GM23338 (cell line): ENCODE data around the gene ABL2. TPM values are rescaled to one million over a fixed set of nuclear protein-coding genes. Genes with fewer than 3 reads are reported as not detected.
A peak's percentile ranks its signal among the peaks of the same experiment; 100 is the strongest.

Experiments
- ATAC-seq: fragments of 200-7000 bp; cut with Tn5 transposase; 3 replicates; pipeline ENCODE4 v1.9.1; 2020
- DNase-seq: peaks from one replicate; pipeline ENCODE4 v3.0.0-alpha.2; 2015; ENCODE audit warnings: low spot score
- H2AFZ ChIP-seq: fragments of 200-600 bp; sonication (generic); 2 replicates; pipeline ENCODE4 v1.8.0; 2016; ENCODE audit warnings: antibody characterized with exemption, mild to moderate bottlenecking, moderate library complexity
- H3F3A ChIP-seq: fragments of 200-600 bp; sonication (generic); replicated peaks from 2 replicates; pipeline ENCODE4 v1.8.0; 2017; ENCODE audit warnings: antibody characterized with exemption, mixed run types, low read depth
- H3K27ac ChIP-seq: fragments of 200-600 bp; sonication (generic); 2 replicates; pipeline ENCODE4 v1.6.1; 2016; ENCODE audit warnings: low read depth
- H3K27me3 ChIP-seq: fragments of 200-600 bp; sonication (generic); 2 replicates; pipeline ENCODE4 v1.8.0; 2016; ENCODE audit warnings: mild to moderate bottlenecking, mixed run types, moderate library complexity; ENCODE audit not compliant: insufficient read depth
- H3K36me3 ChIP-seq: fragments of 200-600 bp; sonication (generic); 2 replicates; pipeline ENCODE4 v1.8.0; 2016; ENCODE audit warnings: mild to moderate bottlenecking; ENCODE audit not compliant: insufficient read depth
- H3K4me1 ChIP-seq: fragments of 200-600 bp; sonication (generic); 2 replicates; pipeline ENCODE4 v1.8.0; 2016; ENCODE audit warnings: mild to moderate bottlenecking, moderate library complexity; ENCODE audit not compliant: insufficient read depth
- H3K4me2 ChIP-seq: fragments of 200-600 bp; sonication (generic); 2 replicates; pipeline ENCODE4 v1.7.1; 2017; ENCODE audit warnings: mixed run types
- H3K4me3 ChIP-seq: fragments of 200-600 bp; sonication (generic); 2 replicates; pipeline ENCODE4 v1.6.1; 2016; ENCODE audit warnings: mixed run types
- H3K79me2 ChIP-seq: fragments of 200-600 bp; sonication (generic); replicated peaks from 2 replicates; pipeline ENCODE4 v1.8.0; 2017; ENCODE audit warnings: mild to moderate bottlenecking; ENCODE audit not compliant: insufficient read depth
- H3K9me2 ChIP-seq: fragments of 200-600 bp; sonication (generic); 2 replicates; pipeline ENCODE4 v1.8.0; 2017; ENCODE audit not compliant: insufficient read depth
- H4K20me1 ChIP-seq: fragments of 200-600 bp; sonication (generic); replicated peaks from 2 replicates; pipeline ENCODE4 v1.8.0; 2017; ENCODE audit warnings: mild to moderate bottlenecking; ENCODE audit not compliant: insufficient read depth
- H3K27ac Mint-ChIP-seq: 2 replicates; pipeline ENCODE4 v1.8.0; 2020; ENCODE audit warnings: inconsistent platforms, mild to moderate bottlenecking, moderate library complexity, mixed read lengths
- H3K27me3 Mint-ChIP-seq: 3 replicates; pipeline ENCODE4 v1.8.0; 2022; ENCODE audit warnings: low read depth, mild to moderate bottlenecking, moderate library complexity, mixed read lengths, inconsistent platforms; ENCODE audit not compliant: insufficient read depth, poor library complexity
- H3K36me3 Mint-ChIP-seq: 3 replicates; pipeline ENCODE4 v1.8.0; 2021; ENCODE audit warnings: low read depth, mild to moderate bottlenecking, inconsistent platforms, moderate library complexity, mixed read lengths
- H3K4me1 Mint-ChIP-seq: 3 replicates; pipeline ENCODE4 v1.8.0; 2020; ENCODE audit warnings: mild to moderate bottlenecking, inconsistent platforms, mixed read lengths
- H3K4me3 Mint-ChIP-seq: 3 replicates; pipeline ENCODE4 v1.8.0; 2021; ENCODE audit warnings: moderate library complexity, mild to moderate bottlenecking, inconsistent platforms, mixed read lengths
- H3K9me3 Mint-ChIP-seq: 3 replicates; pipeline ENCODE4 v1.8.0; 2020; ENCODE audit warnings: moderate library complexity, mild to moderate bottlenecking, inconsistent platforms, mixed read lengths
- ZNF114 ChIP-seq: fragments of 250-450 bp; sonication (Bioruptor Pico); IDR thresholded peaks from 2 replicates; pipeline ENCODE4 v1.5.0; 2020; ENCODE audit warnings: mild to moderate bottlenecking, moderate library complexity
- polyA plus RNA-seq: library from polyadenylated mRNA; unstranded; fragments of >200 nt; fragmentation: Nextera tagmentation; extraction: Ambion mirVana; gene quantifications from 2 replicates; pipeline ENCODE4 v1.2.1, GENCODE V29; 2016
- total RNA-seq: library from RNA; depleted of rRNA; stranded (reverse); fragments of >200 nt; shearing (Covaris generic); gene quantifications from 2 replicates; pipeline ENCODE4 v1.2.3, GENCODE V29; 2014
- TF ChIP-seq, protein P1 (sequence below): fragments of 250-450 bp; sonication (Bioruptor Pico); IDR thresholded peaks from 2 replicates; pipeline ENCODE4 v1.5.0; 2020; ENCODE audit warnings: mild to moderate bottlenecking, moderate library complexity

The ABL2 gene
- total and polyA plus RNA-seq, 2 experiments from 2014 or later, result 5.8 to 22.7 TPM

DNA sequence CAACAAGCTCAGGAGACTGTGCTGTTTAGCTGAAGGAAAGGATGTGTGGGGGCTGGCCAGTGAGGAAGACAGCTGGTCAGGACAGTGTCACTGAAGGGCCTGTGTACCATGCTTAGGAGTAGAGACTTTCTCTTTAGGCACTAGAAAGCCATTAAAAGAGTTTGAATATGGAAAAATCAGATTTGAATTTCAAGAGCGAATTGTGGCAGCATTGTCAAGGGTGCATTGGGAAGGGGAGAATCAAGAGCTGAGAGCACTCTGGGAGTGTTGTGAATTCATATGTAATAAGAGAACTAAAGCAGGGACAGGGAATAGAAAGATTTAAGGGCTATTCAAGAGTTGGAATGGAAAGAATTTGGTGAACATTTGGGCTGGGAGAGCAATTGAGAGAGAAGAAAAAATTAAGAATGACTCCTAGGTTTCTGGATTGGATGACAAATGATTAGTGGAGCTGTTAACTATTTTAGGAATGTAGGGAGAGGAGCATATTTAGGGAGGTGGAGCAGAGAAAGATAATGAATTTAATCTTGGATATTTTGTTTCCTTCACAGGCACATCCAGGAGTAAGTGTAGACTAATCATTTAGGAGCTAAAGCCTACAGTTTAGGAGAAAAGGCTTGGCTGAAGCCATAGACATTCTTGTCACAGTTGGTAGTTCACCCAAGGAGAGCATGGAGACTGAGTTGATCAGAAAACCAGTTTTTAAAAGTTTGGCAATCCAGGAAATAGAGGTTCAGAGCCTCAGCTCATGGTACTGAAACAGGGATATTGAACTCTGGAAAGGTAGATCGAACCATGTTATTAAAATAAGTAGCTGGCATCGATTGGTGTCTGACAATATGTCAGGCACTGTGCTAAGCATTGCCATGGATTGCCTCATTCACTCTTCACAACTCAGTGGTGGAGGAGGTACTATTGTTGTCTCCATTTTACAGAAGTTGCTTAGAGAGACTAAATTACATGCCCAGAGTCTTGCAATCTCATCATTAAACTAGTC, 170.7 kb downstream of the ABL2 start:
- peak overlapping the region; percentile 28 for H3K27ac Mint-ChIP-seq

More for the DNA sequence above, 170.7 kb downstream of the ABL2 start:
- H3K4me3 ChIP-seq, result peak overlapping the region; percentile 4; the same call in 1 of the 2 replicates
- H3K4me1 ChIP-seq, result peaks cover 30% of the 10 kb centered on the region
- H3K36me3 ChIP-seq, result no peaks in the 10 kb centered on the region
- H3K27me3 Mint-ChIP-seq, result no peaks in the 10 kb centered on the region
- no peak overlapping the region for H2AFZ ChIP-seq
- H3F3A ChIP-seq, result no peaks in the 10 kb centered on the region
- no peaks in the 10 kb centered on the region for H3K9me2 ChIP-seq
- peak overlapping the region; percentile 34 for H3K4me2 ChIP-seq
- no peak for TF ChIP-seq ZNF114
- TF ChIP-seq, protein P1, sequence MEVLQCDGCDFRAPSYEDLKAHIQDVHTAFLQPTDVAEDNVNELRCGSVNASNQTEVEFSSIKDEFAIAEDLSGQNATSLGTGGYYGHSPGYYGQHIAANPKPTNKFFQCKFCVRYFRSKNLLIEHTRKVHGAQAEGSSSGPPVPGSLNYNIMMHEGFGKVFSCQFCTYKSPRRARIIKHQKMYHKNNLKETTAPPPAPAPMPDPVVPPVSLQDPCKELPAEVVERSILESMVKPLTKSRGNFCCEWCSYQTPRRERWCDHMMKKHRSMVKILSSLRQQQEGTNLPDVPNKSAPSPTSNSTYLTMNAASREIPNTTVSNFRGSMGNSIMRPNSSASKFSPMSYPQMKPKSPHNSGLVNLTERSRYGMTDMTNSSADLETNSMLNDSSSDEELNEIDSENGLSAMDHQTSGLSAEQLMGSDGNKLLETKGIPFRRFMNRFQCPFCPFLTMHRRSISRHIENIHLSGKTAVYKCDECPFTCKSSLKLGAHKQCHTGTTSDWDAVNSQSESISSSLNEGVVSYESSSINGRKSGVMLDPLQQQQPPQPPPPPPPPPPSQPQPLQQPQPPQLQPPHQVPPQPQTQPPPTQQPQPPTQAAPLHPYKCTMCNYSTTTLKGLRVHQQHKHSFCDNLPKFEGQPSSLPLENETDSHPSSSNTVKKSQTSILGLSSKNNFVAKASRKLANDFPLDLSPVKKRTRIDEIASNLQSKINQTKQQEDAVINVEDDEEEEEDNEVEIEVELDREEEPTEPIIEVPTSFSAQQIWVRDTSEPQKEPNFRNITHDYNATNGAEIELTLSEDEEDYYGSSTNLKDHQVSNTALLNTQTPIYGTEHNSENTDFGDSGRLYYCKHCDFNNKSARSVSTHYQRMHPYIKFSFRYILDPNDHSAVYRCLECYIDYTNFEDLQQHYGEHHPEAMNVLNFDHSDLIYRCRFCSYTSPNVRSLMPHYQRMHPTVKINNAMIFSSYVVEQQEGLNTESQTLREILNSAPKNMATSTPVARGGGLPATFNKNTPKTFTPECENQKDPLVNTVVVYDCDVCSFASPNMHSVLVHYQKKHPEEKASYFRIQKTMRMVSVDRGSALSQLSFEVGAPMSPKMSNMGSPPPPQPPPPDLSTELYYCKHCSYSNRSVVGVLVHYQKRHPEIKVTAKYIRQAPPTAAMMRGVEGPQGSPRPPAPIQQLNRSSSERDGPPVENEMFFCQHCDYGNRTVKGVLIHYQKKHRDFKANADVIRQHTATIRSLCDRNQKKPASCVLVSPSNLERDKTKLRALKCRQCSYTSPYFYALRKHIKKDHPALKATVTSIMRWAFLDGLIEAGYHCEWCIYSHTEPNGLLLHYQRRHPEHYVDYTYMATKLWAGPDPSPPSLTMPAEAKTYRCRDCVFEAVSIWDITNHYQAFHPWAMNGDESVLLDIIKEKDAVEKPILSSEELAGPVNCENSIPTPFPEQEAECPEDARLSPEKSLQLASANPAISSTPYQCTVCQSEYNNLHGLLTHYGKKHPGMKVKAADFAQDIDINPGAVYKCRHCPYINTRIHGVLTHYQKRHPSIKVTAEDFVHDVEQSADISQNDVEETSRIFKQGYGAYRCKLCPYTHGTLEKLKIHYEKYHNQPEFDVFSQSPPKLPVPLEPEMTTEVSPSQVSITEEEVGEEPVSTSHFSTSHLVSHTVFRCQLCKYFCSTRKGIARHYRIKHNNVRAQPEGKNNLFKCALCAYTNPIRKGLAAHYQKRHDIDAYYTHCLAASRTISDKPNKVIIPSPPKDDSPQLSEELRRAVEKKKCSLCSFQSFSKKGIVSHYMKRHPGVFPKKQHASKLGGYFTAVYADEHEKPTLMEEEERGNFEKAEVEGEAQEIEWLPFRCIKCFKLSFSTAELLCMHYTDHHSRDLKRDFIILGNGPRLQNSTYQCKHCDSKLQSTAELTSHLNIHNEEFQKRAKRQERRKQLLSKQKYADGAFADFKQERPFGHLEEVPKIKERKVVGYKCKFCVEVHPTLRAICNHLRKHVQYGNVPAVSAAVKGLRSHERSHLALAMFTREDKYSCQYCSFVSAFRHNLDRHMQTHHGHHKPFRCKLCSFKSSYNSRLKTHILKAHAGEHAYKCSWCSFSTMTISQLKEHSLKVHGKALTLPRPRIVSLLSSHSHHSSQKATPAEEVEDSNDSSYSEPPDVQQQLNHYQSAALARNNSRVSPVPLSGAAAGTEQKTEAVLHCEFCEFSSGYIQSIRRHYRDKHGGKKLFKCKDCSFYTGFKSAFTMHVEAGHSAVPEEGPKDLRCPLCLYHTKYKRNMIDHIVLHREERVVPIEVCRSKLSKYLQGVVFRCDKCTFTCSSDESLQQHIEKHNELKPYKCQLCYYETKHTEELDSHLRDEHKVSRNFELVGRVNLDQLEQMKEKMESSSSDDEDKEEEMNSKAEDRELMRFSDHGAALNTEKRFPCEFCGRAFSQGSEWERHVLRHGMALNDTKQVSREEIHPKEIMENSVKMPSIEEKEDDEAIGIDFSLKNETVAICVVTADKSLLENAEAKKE (CRISPR knock-in tag), result peak; percentile 31; the same call in 1 of the 2 replicates
- H3K79me2 ChIP-seq, result no peaks in the 10 kb centered on the region
- ATAC-seq (peak; percentile 55), DNase-seq (peak; percentile 29)
- H3K36me3 Mint-ChIP-seq, result peaks cover 37% of the 10 kb centered on the region
- no peaks in the 10 kb centered on the region for H4K20me1 ChIP-seq
- peak overlapping the region; percentile 64 for H3K27ac ChIP-seq
- no peaks in the 10 kb centered on the region for H3K27me3 ChIP-seq
- peak overlapping the region; percentile 0 for H3K4me3 Mint-ChIP-seq
- H3K9me3 Mint-ChIP-seq, result peaks cover 3% of the 10 kb centered on the region; the same call in 1 of the 3 replicates
- H3K4me1 Mint-ChIP-seq, result peaks cover 19% of the 10 kb centered on the region
